Measurements from ENCODE around the gene SLC1A3. TPM values are rescaled to one million over a fixed set of nuclear protein-coding genes. Genes with fewer than 3 reads are reported as not detected.

Gene SLC1A3
- total RNA-seq = 0.44 and 0.82 TPM in 2 replicates

DNA sequence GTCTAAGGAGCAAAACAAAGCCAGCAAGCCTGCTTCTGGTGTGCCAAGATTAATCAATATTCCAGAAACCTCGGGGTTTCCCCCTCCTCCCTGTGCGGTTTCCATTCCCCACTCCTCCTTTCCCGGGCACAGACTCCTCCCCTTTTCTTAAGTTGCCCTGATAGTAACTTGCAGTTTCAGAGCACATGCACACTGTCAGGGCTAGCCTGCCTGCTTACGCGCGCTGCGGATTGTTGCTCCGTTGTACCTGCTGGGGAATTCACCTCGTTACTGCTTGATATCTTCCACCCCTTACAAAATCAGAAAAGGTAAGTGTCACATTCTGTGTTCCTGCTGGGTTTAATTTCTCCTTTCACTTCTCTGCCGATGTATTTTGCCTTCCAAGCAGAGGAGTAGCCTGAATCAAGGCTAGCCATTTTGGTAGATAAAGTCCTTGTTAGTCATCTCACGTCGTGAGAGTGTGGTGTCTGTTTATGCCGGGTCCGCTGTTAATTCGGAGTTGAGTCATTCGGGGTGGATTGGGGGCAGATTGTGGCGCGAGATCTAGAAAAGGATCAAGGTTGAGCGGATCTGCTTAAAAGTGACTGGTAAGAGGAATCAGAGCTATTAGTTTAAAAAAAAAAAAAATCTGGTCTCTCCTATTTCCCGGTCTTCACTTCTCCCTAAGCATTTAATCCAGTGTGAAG is at the start of gene SLC1A3:
Gene SLC1A3 (plus strand): TSS at position 179 of the 686 bp plus-strand sequence. CDS start 1,818 bp downstream, outside the sequence.
- CTCF ChIA-PET = no interaction called here
- peaks cover 54% of the 10 kb centered on the region for H3K27me3 Mint-ChIP-seq
- peaks cover 16% of the 10 kb centered on the region for H3K4me1 Mint-ChIP-seq
- TF ChIP-seq, protein P1, sequence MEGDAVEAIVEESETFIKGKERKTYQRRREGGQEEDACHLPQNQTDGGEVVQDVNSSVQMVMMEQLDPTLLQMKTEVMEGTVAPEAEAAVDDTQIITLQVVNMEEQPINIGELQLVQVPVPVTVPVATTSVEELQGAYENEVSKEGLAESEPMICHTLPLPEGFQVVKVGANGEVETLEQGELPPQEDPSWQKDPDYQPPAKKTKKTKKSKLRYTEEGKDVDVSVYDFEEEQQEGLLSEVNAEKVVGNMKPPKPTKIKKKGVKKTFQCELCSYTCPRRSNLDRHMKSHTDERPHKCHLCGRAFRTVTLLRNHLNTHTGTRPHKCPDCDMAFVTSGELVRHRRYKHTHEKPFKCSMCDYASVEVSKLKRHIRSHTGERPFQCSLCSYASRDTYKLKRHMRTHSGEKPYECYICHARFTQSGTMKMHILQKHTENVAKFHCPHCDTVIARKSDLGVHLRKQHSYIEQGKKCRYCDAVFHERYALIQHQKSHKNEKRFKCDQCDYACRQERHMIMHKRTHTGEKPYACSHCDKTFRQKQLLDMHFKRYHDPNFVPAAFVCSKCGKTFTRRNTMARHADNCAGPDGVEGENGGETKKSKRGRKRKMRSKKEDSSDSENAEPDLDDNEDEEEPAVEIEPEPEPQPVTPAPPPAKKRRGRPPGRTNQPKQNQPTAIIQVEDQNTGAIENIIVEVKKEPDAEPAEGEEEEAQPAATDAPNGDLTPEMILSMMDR (IDR thresholded peaks at IDR 0.05) = no peak
- POLR2A ChIA-PET = no interaction called here
- DNase-seq = no peak
- H3K4me3 Mint-ChIP-seq = peak within 1 kb of the TSS; percentile 77
- H3K27ac Mint-ChIP-seq = no peak within 1 kb of the TSS
- intact Hi-C loops (cut with micrococcal nuclease) = loop anchor here (2.0 kb wide), 1 partner anchor 84 kb away; no protein-coding TSS in a partner anchor
- H3K36me3 Mint-ChIP-seq (ENCODE audit: low read depth) = no peaks in the 10 kb centered on the region
- peak; percentile 79 for ATAC-seq (ENCODE audit: low read depth)
- H3K9me3 Mint-ChIP-seq = peaks cover 2% of the 10 kb centered on the region

DNA sequence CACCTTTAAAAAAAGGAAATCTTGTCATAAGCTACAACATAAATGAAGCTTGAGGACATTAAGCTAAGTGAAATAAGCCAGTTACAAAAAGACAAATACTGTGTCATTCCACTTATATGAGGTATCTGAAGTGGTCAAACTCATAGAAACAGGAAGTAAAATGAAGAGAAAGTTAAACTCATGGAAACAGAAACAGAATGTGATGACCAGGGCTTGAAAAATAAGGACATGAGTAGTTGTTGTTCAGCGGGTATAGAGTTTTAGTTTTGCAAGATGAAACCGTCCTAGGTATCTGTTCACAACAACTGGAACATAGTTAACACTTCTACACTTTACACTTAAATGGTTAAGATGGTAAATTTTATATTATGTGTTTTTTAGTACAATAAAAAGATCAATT is 47.8 kb upstream of the SLC1A3 start:
- Mint-ChIP-seq H3K4me1 (no peaks in the 10 kb centered on the region), H3K4me3 (no peak overlapping the region), H3K9me3 (peaks cover 4% of the 10 kb centered on the region), H3K27me3 (peaks cover 2% of the 10 kb centered on the region), H3K27ac (no peak overlapping the region), H3K36me3 (ENCODE audit: low read depth) (no peaks in the 10 kb centered on the region)
- intact Hi-C loops (cut with micrococcal nuclease) = no loop called here
- ChIA-PET CTCF (no interaction called here), POLR2A (no interaction called here)
- no peak for ATAC-seq (ENCODE audit: low read depth)
- no peak for DNase-seq
- TF ChIP-seq, protein P1 (IDR thresholded peaks at IDR 0.05) = no peak

DNA sequence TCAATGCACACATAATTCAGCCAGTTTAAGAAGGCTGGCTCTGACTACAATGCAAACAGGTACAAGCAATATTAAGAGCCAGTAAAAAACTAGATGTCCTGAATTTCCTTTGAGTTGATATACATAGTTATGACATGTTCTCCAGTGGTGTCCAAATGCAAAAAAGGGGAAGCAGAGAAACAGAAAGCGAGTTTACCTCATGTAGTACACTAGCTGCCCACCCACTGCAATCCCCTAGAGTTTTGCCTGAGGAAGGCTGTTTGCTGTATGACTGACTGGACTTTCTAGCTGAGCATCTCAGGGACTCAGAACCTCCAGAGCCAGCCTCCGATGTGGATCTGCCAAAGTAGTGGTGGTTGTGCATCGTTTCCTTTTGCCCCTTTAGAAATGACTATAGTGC is 44.8 kb upstream of the SLC1A3 start:
- POLR2A ChIA-PET = no interaction called here
- no peak overlapping the region for H3K4me3 Mint-ChIP-seq
- H3K9me3 Mint-ChIP-seq = no peaks in the 10 kb centered on the region
- ATAC-seq (ENCODE audit: low read depth) (no peak), DNase-seq (no peak)
- intact Hi-C loops (cut with micrococcal nuclease) = no loop called here
- CTCF ChIA-PET = no interaction called here
- no peaks in the 10 kb centered on the region for H3K4me1 Mint-ChIP-seq
- TF ChIP-seq, protein P1 (IDR thresholded peaks at IDR 0.05) = no peak
- H3K27me3 Mint-ChIP-seq = peaks cover 5% of the 10 kb centered on the region
- H3K27ac Mint-ChIP-seq = no peak overlapping the region
- no peaks in the 10 kb centered on the region for H3K36me3 Mint-ChIP-seq (ENCODE audit: low read depth)

- Mint-ChIP-seq H3K4me1 (no peaks in the 10 kb centered on the region), H3K27ac (no peak overlapping the region), H3K4me3 (no peak overlapping the region), H3K9me3 (no peaks in the 10 kb centered on the region), H3K27me3 (no peaks in the 10 kb centered on the region), H3K36me3 (ENCODE audit: low read depth) (no peaks in the 10 kb centered on the region)
- ATAC-seq (ENCODE audit: low read depth) = no peak
- POLR2A ChIA-PET = no interaction called here
- TF ChIP-seq, protein P1 (IDR thresholded peaks at IDR 0.05) = no peak
- no peak for DNase-seq
- intact Hi-C loops (cut with micrococcal nuclease) = no loop called here
- CTCF ChIA-PET = no interaction called here
Observed at GRCh38 chr5:36569491-36569890, 36.9 kb upstream of the SLC1A3 start.

GRCh38 chr5:36570301-36571095 is 35.9 kb upstream of the SLC1A3 start:
- POLR2A ChIA-PET = no interaction called here
- no peak overlapping the region for H3K27ac Mint-ChIP-seq
- no peaks in the 10 kb centered on the region for H3K4me1 Mint-ChIP-seq
- no peaks in the 10 kb centered on the region for H3K9me3 Mint-ChIP-seq
- intact Hi-C loops (cut with micrococcal nuclease) = no loop called here
- CTCF ChIA-PET = no interaction called here
- DNase-seq = no peak
- TF ChIP-seq, protein P1 (IDR thresholded peaks at IDR 0.05) = no peak
- H3K36me3 Mint-ChIP-seq (ENCODE audit: low read depth) = no peaks in the 10 kb centered on the region
- H3K4me3 Mint-ChIP-seq = no peak overlapping the region
- no peak for ATAC-seq (ENCODE audit: low read depth)
- no peaks in the 10 kb centered on the region for H3K27me3 Mint-ChIP-seq
